Measurements from ENCODE around the gene DCLK3. TPM values are rescaled to one million over a fixed set of nuclear protein-coding genes. Genes with fewer than 3 reads are reported as not detected.

DCLK3 gene
- total RNA-seq, 1 donor from 2014 or later: not detected

DNA sequence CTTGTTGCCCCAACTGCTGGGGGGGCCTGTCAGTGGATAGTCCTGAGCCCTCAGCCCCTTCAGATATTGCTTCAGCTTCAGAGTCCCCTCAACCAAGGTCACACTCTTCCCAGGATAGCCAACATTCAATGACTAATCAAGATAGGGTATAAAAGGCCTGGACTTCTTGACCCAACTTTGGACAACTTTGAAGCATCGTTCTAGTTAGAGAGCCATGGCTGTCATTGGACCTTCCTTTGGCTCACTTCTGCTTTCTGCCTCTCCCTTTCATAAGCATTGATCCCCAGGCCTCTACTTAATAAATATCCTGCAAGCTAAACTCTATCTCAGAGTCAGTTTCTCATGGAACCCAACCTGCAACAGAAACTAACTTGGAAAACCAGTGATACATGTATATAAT is 31.3 kb upstream of the DCLK3 start:
- Histone ChIP-seq H3K36me3 (no peaks in the 10 kb centered on the region), H3K9me3 (no peaks in the 10 kb centered on the region), H3K4me1 (no peaks in the 10 kb centered on the region), H3K27ac (no peak overlapping the region), H3K4me3 (no peak overlapping the region), H3K27me3 (no peaks in the 10 kb centered on the region)
- DNase-seq (ENCODE audit: extremely low spot score in 2 of 2): no peak
- TF ChIP-seq CTCF (IDR thresholded peaks at IDR 0.05) (no peak), POLR2A (IDR thresholded peaks at IDR 0.05) (no peak), POLR2AphosphoS5 (IDR thresholded peaks at IDR 0.05; ENCODE audit: insufficient read depth in 1 of 2, low read depth in 1 of 2) (no peak)
- intact Hi-C loops (cut with DNase I): no loop called here

GRCh38 chr3:36792342-36792741 is 28.0 kb upstream of the DCLK3 start:
- no peaks in the 10 kb centered on the region for H3K27me3 ChIP-seq
- H3K36me3 ChIP-seq: no peaks in the 10 kb centered on the region
- no peak overlapping the region for H3K4me3 ChIP-seq
- DNase-seq (ENCODE audit: extremely low spot score in 2 of 2): no peak
- no peak overlapping the region for H3K27ac ChIP-seq
- H3K4me1 ChIP-seq: no peaks in the 10 kb centered on the region
- intact Hi-C loops (cut with DNase I): no loop called here
- H3K9me3 ChIP-seq: no peaks in the 10 kb centered on the region
- TF ChIP-seq CTCF (IDR thresholded peaks at IDR 0.05) (no peak), POLR2A (IDR thresholded peaks at IDR 0.05) (no peak), POLR2AphosphoS5 (IDR thresholded peaks at IDR 0.05; ENCODE audit: insufficient read depth in 1 of 2, low read depth in 1 of 2) (no peak)

- TF ChIP-seq POLR2AphosphoS5 (IDR thresholded peaks at IDR 0.05; ENCODE audit: insufficient read depth in 1 of 2, low read depth in 1 of 2) (no peak), CTCF (IDR thresholded peaks at IDR 0.05) (no peak), POLR2A (IDR thresholded peaks at IDR 0.05) (no peak)
- no peaks in the 10 kb centered on the region for H3K27me3 ChIP-seq
- no peaks in the 10 kb centered on the region for H3K36me3 ChIP-seq
- no peaks in the 10 kb centered on the region for H3K4me1 ChIP-seq
- H3K27ac ChIP-seq: no peak overlapping the region
- no peaks in the 10 kb centered on the region for H3K9me3 ChIP-seq
- DNase-seq (ENCODE audit: extremely low spot score in 2 of 2): no peak
- H3K4me3 ChIP-seq: no peak overlapping the region
- intact Hi-C loops (cut with DNase I): no loop called here
Observed at GRCh38 chr3:36790765-36791164, 26.4 kb upstream of the DCLK3 start.

- intact Hi-C loops (cut with DNase I): no loop called here
- TF ChIP-seq POLR2A (IDR thresholded peaks at IDR 0.05) (no peak), CTCF (IDR thresholded peaks at IDR 0.05) (no peak), POLR2AphosphoS5 (IDR thresholded peaks at IDR 0.05; ENCODE audit: insufficient read depth in 1 of 2, low read depth in 1 of 2) (no peak)
- Histone ChIP-seq H3K9me3 (no peaks in the 10 kb centered on the region), H3K4me3 (no peak overlapping the region), H3K27me3 (no peaks in the 10 kb centered on the region), H3K36me3 (no peaks in the 10 kb centered on the region), H3K27ac (no peak overlapping the region), H3K4me1 (no peaks in the 10 kb centered on the region)
- no peak for DNase-seq (ENCODE audit: extremely low spot score in 2 of 2)
Observed at GRCh38 chr3:36786921-36787890, 22.9 kb upstream of the DCLK3 start.

DNA sequence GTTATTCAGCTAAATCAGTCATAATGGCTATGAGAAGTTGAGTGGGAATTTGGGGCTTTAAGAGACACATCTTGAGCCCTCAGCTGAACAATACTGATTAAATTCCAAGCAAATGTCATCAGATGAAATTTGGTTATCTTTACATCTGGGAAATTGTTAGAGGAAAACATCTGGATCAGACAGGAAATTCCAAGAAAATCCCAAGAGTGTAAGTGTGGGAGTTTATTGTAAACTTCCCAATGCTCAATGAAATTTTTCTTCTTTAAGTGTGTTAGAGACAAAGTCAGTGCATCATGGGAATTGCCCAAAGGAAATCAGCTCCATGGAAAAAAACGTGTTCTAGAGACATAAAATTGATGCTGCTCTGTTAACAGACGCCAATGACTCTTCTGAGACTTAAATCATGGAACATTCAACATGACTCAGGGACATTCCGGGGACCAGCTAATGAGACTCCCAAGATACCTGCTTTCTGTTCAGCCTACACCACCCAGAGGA is 19.8 kb upstream of the DCLK3 start:
- Histone ChIP-seq H3K36me3 (no peaks in the 10 kb centered on the region), H3K9me3 (no peaks in the 10 kb centered on the region), H3K4me1 (no peaks in the 10 kb centered on the region), H3K4me3 (no peak overlapping the region), H3K27ac (no peak overlapping the region), H3K27me3 (no peaks in the 10 kb centered on the region)
- TF ChIP-seq CTCF (IDR thresholded peaks at IDR 0.05) (no peak), POLR2AphosphoS5 (IDR thresholded peaks at IDR 0.05; ENCODE audit: insufficient read depth in 1 of 2, low read depth in 1 of 2) (no peak), POLR2A (IDR thresholded peaks at IDR 0.05) (no peak)
- DNase-seq (ENCODE audit: extremely low spot score in 2 of 2): no peak
- intact Hi-C loops (cut with DNase I): no loop called here

All from vagina (tissue), 2 donors.